AG04450 (cell line): ENCODE measurements around the gene HIVEP2. TPM values are rescaled to one million over a fixed set of nuclear protein-coding genes. Genes with fewer than 3 reads are reported as not detected.

Experiments used
- CTCF ChIA-PET: fragments of 300-600, 350-600 bp; formaldehyde crosslinking; extraction: SDS; loops from one replicate; lab custom pipeline; 2022; ENCODE audit warnings: antibody characterized with exemption, inconsistent platforms; lab: Charles Lee
- POLR2A ChIA-PET: fragments of 350-600 bp; formaldehyde crosslinking; extraction: SDS; loops from one replicate; lab custom pipeline; 2021; ENCODE audit warnings: antibody characterized with exemption, inconsistent platforms; lab: Yijun Ruan, JAX
- DNase-seq: peaks from one replicate; pipeline ENCODE4 v3.0.0-alpha.2; 2011; ENCODE audit warnings: low read depth, low spot score
- H3K27ac ChIP-seq: one replicate; pipeline ENCODE4 v1.5.1; 2012; ENCODE audit warnings: low read depth, low read length, control low read depth
- H3K27me3 ChIP-seq: one replicate; pipeline ENCODE4 v1.6.0; 2012; ENCODE audit warnings: low read length; ENCODE audit not compliant: control insufficient read depth, insufficient read depth
- H3K4me3 ChIP-seq: 2 replicates; pipeline ENCODE4 v1.5.1; 2011; ENCODE audit warnings: mild to moderate bottlenecking, low read depth, low read length, control low read depth
- H3K9me3 ChIP-seq: 2 replicates; pipeline ENCODE4 v1.5.1; 2012; ENCODE audit warnings: low read length; ENCODE audit not compliant: control insufficient read depth, insufficient read depth
- polyA plus RNA-seq: library from polyadenylated mRNA; depleted of rRNA; stranded (reverse); fragments of >200 nt; gene quantifications from 2 replicates; pipeline ENCODE4 v1.2.3, GENCODE V29; 2011
- TF ChIP-seq, protein P1 (sequence below): IDR thresholded peaks from 2 replicates; pipeline ENCODE4 v1.5.1; 2011; ENCODE audit warnings: low read depth, low read length, control low read depth, inconsistent platforms

HIVEP2 gene
- polyA plus RNA-seq, 1 experiment, result 4.9 TPM

DNA sequence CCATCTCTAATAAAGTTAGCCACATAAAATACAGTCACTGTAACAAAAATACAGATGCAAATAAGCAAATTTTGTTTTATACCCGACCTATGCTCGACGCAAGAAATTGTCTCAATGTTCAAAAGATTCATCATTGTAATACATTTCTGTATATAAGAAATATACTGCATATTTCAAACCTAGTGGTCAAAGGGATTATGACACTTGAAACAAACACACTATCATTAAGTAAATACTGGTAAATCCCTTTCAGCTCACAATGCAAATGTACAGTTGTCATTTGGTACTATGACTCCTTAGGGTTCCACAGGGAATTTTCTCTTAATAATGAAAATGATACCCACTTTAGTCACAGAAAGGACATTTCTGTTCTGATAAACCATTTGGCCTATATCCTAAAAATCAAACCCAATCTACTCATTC is 2.2 kb downstream of the HIVEP2 start:
- Histone ChIP-seq H3K27me3 (no peaks in the 10 kb centered on the region), H3K27ac (no peak overlapping the region), H3K4me3 (no peak overlapping the region), H3K9me3 (no peaks in the 10 kb centered on the region; the same call in 1 of the 2 replicates)
- TF ChIP-seq, protein P1, sequence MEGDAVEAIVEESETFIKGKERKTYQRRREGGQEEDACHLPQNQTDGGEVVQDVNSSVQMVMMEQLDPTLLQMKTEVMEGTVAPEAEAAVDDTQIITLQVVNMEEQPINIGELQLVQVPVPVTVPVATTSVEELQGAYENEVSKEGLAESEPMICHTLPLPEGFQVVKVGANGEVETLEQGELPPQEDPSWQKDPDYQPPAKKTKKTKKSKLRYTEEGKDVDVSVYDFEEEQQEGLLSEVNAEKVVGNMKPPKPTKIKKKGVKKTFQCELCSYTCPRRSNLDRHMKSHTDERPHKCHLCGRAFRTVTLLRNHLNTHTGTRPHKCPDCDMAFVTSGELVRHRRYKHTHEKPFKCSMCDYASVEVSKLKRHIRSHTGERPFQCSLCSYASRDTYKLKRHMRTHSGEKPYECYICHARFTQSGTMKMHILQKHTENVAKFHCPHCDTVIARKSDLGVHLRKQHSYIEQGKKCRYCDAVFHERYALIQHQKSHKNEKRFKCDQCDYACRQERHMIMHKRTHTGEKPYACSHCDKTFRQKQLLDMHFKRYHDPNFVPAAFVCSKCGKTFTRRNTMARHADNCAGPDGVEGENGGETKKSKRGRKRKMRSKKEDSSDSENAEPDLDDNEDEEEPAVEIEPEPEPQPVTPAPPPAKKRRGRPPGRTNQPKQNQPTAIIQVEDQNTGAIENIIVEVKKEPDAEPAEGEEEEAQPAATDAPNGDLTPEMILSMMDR, result peak; percentile 51
- ChIA-PET CTCF (interaction anchor here (0.6 to 3.3 kb wide), 8 partner anchors 9 to 246 kb away, joined by 3 to 9 read pairs (median 4); no protein-coding TSS in a partner anchor), POLR2A (no interaction called here)
- DNase-seq, result no peak

DNA sequence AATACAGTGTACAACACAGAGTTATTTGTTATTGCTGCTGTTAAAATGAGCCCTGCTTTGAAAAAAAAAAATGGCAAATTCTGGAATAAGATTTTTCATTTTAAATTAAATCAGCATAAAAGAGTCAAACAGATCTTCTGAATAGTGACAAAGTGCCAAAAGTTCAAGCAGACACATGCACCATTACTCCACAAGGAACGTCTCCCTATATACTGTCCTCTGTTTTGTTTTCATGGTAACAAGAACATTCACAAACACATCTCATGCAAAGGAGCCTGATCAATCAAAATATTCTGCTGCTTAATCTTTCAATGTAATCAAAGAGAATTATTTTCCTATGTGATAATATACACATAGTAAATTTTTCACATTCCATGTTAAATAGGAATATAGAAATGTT is 2.7 kb downstream of the HIVEP2 start:
- CTCF ChIA-PET, result interaction anchor here (1.0 to 3.3 kb wide), 6 partner anchors 11 to 485 kb away, joined by 3 to 9 read pairs (median 6); no protein-coding TSS in a partner anchor
- POLR2A ChIA-PET, result no interaction called here
- TF ChIP-seq, protein P1, result no peak

DNA sequence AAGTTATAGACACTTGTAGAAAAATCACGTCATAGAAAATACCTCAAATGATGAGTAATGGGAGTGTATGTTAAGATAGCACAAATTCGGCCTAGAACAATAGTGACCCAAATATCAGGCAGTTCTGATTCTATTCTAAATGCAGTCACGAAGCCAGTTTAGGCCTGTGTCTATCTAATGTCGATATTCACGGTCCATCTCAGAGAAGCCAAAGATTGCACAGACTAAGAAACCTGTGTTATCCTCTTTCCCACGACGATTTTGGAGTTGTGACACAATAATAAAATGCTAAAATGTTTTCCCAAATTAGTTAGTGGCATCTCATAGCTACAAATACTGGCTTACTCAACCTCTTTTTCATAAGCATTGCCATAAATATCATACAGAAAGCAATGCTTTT is 4.0 kb downstream of the HIVEP2 start:
- DNase-seq, result no peak
- H3K27ac ChIP-seq, result no peak overlapping the region
- ChIA-PET CTCF (interaction anchor here (0.8 to 3.3 kb wide), 5 partner anchors 10 to 487 kb away, joined by 3 to 9 read pairs (median 4); no protein-coding TSS in a partner anchor), POLR2A (no interaction called here)
- no peaks in the 10 kb centered on the region for H3K27me3 ChIP-seq
- TF ChIP-seq, protein P1, result no peak
- H3K4me3 ChIP-seq, result no peak overlapping the region
- H3K9me3 ChIP-seq, result no peaks in the 10 kb centered on the region; the same call in 1 of the 2 replicates

More for the DNA sequence above, 2.7 kb downstream of the HIVEP2 start:
- Histone ChIP-seq H3K27ac (no peak overlapping the region), H3K4me3 (no peak overlapping the region), H3K9me3 (no peaks in the 10 kb centered on the region; the same call in 1 of the 2 replicates), H3K27me3 (no peaks in the 10 kb centered on the region)
- DNase-seq, result no peak

DNA sequence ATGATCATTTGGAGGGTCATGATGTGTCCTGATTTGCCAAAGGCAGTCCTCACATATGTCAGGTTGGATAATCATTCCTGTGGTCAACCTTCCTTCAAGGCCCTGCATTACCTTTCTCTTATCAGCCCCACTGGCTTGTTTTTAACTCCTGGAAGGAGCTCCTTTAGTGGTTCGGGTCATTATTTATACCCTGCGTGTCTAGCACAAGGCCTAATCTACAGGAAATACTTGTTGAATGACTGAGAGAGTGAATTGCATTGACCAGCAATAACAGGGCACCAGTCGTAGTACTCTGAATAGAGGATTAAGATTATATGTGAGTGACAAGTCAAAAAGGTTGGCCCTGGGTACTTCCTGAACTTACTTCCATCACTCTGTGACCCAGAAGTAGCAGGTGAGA is 4.5 kb downstream of the HIVEP2 start:
- no peak for DNase-seq
- ChIA-PET CTCF (interaction anchor here (1.6 to 3.3 kb wide), 3 partner anchors 9 to 487 kb away, joined by 4 to 9 read pairs (median 5); no protein-coding TSS in a partner anchor), POLR2A (no interaction called here)
- no peak overlapping the region for H3K4me3 ChIP-seq
- TF ChIP-seq, protein P1, result no peak
- H3K9me3 ChIP-seq, result no peaks in the 10 kb centered on the region; the same call in 1 of the 2 replicates
- H3K27me3 ChIP-seq, result no peaks in the 10 kb centered on the region
- no peak overlapping the region for H3K27ac ChIP-seq

DNA sequence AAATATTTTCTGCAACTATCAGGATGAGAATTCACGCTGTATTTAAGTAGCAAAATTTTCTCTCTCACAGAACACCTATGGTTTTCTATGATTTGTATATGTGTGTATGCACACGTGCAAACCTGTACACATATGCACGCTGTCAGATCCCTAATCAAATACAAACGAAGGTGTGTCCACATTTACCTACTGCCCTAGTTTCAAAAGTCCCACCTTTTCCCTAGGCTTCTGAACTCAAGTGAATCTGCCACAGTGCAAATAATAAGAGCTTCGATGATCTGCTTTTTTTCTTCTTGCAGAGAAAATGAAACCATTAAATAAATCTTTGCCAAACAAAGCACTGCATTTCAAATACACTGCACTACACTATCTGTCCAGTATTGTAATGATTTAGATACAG is 6.5 kb downstream of the HIVEP2 start:
- TF ChIP-seq, protein P1, result no peak
- no peak for DNase-seq
- Histone ChIP-seq H3K27ac (no peak overlapping the region), H3K9me3 (no peaks in the 10 kb centered on the region), H3K4me3 (no peak overlapping the region), H3K27me3 (no peaks in the 10 kb centered on the region)
- CTCF ChIA-PET, result interaction anchor here (0.5 kb wide), 1 partner anchor 18 kb away, joined by 3 read pairs; no protein-coding TSS in a partner anchor
- POLR2A ChIA-PET, result no interaction called here
